HFFc6 (cell line): ENCODE measurements around the gene INVS. TPM values are rescaled to one million over a fixed set of nuclear protein-coding genes. Genes with fewer than 3 reads are reported as not detected.
A peak's percentile ranks its signal among the peaks of the same experiment; 100 is the strongest.
"Not testable (repeated sequence)": the region's sequence is repeated elsewhere in the genome, so short reads cannot be mapped to it uniquely, and the experiment has no call there.

Experiments
- DNase-seq: peaks from one replicate; pipeline ENCODE4 v3.0.0-alpha.2; 2018
- H3K27ac Mint-ChIP-seq: 2 replicates; pipeline ENCODE4 v1.8.0; 2020; ENCODE audit warnings: mild to moderate bottlenecking, mixed read lengths
- H3K27me3 Mint-ChIP-seq: 2 replicates; pipeline ENCODE4 v1.8.0; 2021; ENCODE audit warnings: mild to moderate bottlenecking, moderate library complexity, mixed read lengths; ENCODE audit not compliant: insufficient read depth
- H3K36me3 Mint-ChIP-seq: 2 replicates; pipeline ENCODE4 v1.8.0; 2021; ENCODE audit warnings: low read depth, mixed read lengths
- H3K4me1 Mint-ChIP-seq: 2 replicates; pipeline ENCODE4 v1.8.0; 2020; ENCODE audit warnings: low read depth, mixed read lengths
- H3K4me3 Mint-ChIP-seq: 2 replicates; pipeline ENCODE4 v1.8.0; 2020; ENCODE audit warnings: mild to moderate bottlenecking, moderate library complexity, mixed read lengths
- H3K9me3 Mint-ChIP-seq: 2 replicates; pipeline ENCODE4 v1.8.0; 2020; ENCODE audit warnings: mild to moderate bottlenecking, mixed read lengths
- CTCF ChIP-seq: fragments of 200-600 bp; sonication (generic); IDR thresholded peaks from 2 replicates; pipeline ENCODE4 v1.5.0; 2021; ENCODE audit warnings: antibody characterized with exemption, mild to moderate bottlenecking
- total RNA-seq, 6 experiments: library from RNA; stranded (reverse); fragmentation: NEBNext Ultra II Directional; extraction: Animal tissue kit (Norgen Biotek cat#: 25700); gene quantifications; 2 replicates in 1 of 6; 3 replicates in 5 of 6; pipeline ENCODE4 v1.2.3, GENCODE V29; 2021

INVS gene
- total RNA-seq, 6 experiments from 2014 or later, result 13.5 to 16.5 (median 14.6) TPM

- peak; percentile 77 for TF ChIP-seq CTCF
- Mint-ChIP-seq H3K4me3 (peak overlapping the region; percentile 45; the same call in 1 of the 2 replicates), H3K9me3 (no peaks in the 10 kb centered on the region), H3K36me3 (peaks cover 10% of the 10 kb centered on the region; the same call in 1 of the 2 replicates), H3K27me3 (no peaks in the 10 kb centered on the region), H3K27ac (peak overlapping the region; percentile 37; the same call in 1 of the 2 replicates), H3K4me1 (peaks cover 9% of the 10 kb centered on the region)
- DNase-seq, result peak; percentile 33
These were observed 123.6 kb downstream of the INVS start for GRCh38 chr9:100222674-100223073.

GRCh38 chr9:100227636-100228035 is 128.6 kb downstream of the INVS start:
- H3K4me1 Mint-ChIP-seq, result peaks cover 6% of the 10 kb centered on the region
- H3K9me3 Mint-ChIP-seq, result peaks cover 10% of the 10 kb centered on the region
- no peak overlapping the region for H3K4me3 Mint-ChIP-seq
- peaks cover 25% of the 10 kb centered on the region for H3K36me3 Mint-ChIP-seq
- H3K27me3 Mint-ChIP-seq, result no peaks in the 10 kb centered on the region
- no peak overlapping the region for H3K27ac Mint-ChIP-seq
- TF ChIP-seq CTCF, result no peak
- DNase-seq, result no peak

GRCh38 chr9:100228352-100228869 is 129.4 kb downstream of the INVS start:
- Mint-ChIP-seq H3K27ac (no peak overlapping the region), H3K9me3 (peaks cover 10% of the 10 kb centered on the region), H3K4me1 (0 out of 2 replicates have a peak, but pooled peaks cover 5% of the 10 kb centered on the region), H3K4me3 (no peak overlapping the region), H3K36me3 (peaks cover 33% of the 10 kb centered on the region), H3K27me3 (no peaks in the 10 kb centered on the region)
- DNase-seq, result no peak
- no peak for TF ChIP-seq CTCF

DNA sequence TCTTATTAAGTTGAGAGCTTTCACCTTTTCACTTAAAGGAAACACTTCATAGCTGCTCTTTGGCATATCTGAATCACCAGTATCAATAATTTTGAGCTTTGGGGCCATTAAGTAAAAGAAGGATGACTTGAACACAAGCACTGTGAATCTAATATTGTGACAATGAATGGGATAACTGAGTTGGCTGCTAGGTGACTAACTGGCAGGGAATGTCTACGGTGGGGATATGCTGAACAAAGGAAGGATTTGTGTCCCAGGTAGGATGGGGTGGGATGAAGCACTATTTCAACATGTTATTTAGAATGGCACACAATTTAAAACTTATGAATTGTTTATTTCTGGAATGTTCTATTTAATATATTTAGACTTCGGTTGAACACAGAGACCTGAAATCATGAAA is 130.1 kb downstream of the INVS start:
- Mint-ChIP-seq H3K4me3 (no peak overlapping the region), H3K27me3 (no peaks in the 10 kb centered on the region), H3K36me3 (peaks cover 37% of the 10 kb centered on the region), H3K9me3 (peaks cover 10% of the 10 kb centered on the region), H3K4me1 (0 out of 2 replicates have a peak, but pooled peaks cover 5% of the 10 kb centered on the region), H3K27ac (no peak overlapping the region)
- TF ChIP-seq CTCF, result no peak
- no peak for DNase-seq

- Mint-ChIP-seq H3K27me3 (no peaks in the 10 kb centered on the region; the same call in 1 of the 2 replicates), H3K36me3 (peaks cover 41% of the 10 kb centered on the region)
- no peak for TF ChIP-seq CTCF
These were observed 130.5 kb downstream of the INVS start for GRCh38 chr9:100229561-100229960.

DNA sequence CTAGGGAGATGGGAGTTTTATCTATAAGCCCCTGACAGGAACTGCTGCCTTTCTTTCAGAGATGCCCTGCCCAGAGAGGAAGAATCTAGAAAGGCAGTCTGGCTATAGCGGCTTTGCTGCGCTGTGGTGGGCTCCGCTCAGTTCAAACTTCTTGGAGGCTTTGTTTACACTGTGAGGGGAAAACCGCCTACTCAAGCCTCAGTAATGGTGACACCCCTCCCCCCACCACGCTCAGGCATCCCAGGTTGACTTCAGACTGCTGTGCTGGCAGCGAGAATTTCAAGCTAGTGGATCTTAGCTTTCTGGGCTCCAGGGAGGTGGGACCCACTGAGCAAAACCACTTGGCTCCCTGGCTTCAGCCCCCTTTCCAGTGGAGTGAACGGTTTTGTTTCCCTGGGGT is 137.9 kb downstream of the INVS start:
- H3K36me3 Mint-ChIP-seq, result peaks cover 48% of the 10 kb centered on the region
- not testable (repeated sequence) for H3K4me1 Mint-ChIP-seq, H3K27ac Mint-ChIP-seq, H3K9me3 Mint-ChIP-seq, H3K27me3 Mint-ChIP-seq, H3K4me3 Mint-ChIP-seq, DNase-seq

More at GRCh38 chr9:100229561-100229960, 130.5 kb downstream of the INVS start:
- H3K27ac Mint-ChIP-seq, result no peak overlapping the region
- 0 out of 2 replicates have a peak, but pooled peaks cover 5% of the 10 kb centered on the region for H3K4me1 Mint-ChIP-seq
- peaks cover 10% of the 10 kb centered on the region for H3K9me3 Mint-ChIP-seq
- no peak overlapping the region for H3K4me3 Mint-ChIP-seq
- DNase-seq, result no peak
